ENCODE results near the gene TRMT6. TPM values are rescaled to one million over a fixed set of nuclear protein-coding genes. Genes with fewer than 3 reads are reported as not detected.

Gene TRMT6
- total RNA-seq, 1 donor from 2014 or later, result 15.8 TPM

GRCh38 chr20:5975778-5976177, 25.4 kb upstream of the TRMT6 start:
- TF ChIP-seq, protein P1, sequence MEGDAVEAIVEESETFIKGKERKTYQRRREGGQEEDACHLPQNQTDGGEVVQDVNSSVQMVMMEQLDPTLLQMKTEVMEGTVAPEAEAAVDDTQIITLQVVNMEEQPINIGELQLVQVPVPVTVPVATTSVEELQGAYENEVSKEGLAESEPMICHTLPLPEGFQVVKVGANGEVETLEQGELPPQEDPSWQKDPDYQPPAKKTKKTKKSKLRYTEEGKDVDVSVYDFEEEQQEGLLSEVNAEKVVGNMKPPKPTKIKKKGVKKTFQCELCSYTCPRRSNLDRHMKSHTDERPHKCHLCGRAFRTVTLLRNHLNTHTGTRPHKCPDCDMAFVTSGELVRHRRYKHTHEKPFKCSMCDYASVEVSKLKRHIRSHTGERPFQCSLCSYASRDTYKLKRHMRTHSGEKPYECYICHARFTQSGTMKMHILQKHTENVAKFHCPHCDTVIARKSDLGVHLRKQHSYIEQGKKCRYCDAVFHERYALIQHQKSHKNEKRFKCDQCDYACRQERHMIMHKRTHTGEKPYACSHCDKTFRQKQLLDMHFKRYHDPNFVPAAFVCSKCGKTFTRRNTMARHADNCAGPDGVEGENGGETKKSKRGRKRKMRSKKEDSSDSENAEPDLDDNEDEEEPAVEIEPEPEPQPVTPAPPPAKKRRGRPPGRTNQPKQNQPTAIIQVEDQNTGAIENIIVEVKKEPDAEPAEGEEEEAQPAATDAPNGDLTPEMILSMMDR (IDR thresholded peaks at IDR 0.05; ENCODE audit: insufficient read depth, low read length, severe bottlenecking), result no peak
- FAIRE-seq (no peak), DNase-seq (ENCODE audit: low read depth) (no peak)
- H3K27me3 ChIP-seq (ENCODE audit: control insufficient read depth, insufficient read depth, low read length), result no peaks in the 10 kb centered on the region
- H3K36me3 ChIP-seq (ENCODE audit: control insufficient read depth, insufficient read depth, low read length), result peaks cover 1% of the 10 kb centered on the region
- H3K4me3 ChIP-seq (ENCODE audit: low read depth, low read length), result no peak overlapping the region

- Histone ChIP-seq H3K36me3 (ENCODE audit: control insufficient read depth, insufficient read depth, low read length) (no peaks in the 10 kb centered on the region), H3K27me3 (ENCODE audit: control insufficient read depth, insufficient read depth, low read length) (no peaks in the 10 kb centered on the region), H3K4me3 (ENCODE audit: low read depth, low read length) (no peak overlapping the region)
- TF ChIP-seq, protein P1 (IDR thresholded peaks at IDR 0.05; ENCODE audit: insufficient read depth, low read length, severe bottlenecking), result no peak
- DNase-seq (ENCODE audit: low read depth) (peak; percentile 29), FAIRE-seq (no peak)
These were observed 24.2 kb upstream of the TRMT6 start for GRCh38 chr20:5974531-5974930.

DNA sequence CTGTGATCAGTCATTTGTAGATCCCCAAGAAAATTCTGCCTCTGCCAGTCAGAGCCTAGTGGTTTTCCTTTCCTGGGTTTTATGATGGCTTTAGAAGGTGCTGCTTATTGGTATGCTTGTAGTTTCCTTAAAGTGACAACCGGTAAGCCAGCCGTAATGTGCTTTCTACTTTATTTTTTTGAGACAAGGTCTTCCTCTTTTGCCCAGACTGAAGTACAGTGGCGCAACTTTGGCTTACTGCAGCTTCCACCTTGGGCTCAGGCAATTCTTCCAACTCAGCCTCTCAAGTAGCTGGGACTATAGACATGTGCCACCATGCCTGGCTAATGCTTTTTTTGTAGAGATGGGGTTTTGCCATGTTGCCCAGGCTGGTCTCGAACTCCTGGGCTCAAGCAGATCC, 23.6 kb upstream of the TRMT6 start:
- H3K36me3 ChIP-seq (ENCODE audit: control insufficient read depth, insufficient read depth, low read length), result no peaks in the 10 kb centered on the region
- peak; percentile 36 for FAIRE-seq
- no peaks in the 10 kb centered on the region for H3K27me3 ChIP-seq (ENCODE audit: control insufficient read depth, insufficient read depth, low read length)
- no peak overlapping the region for H3K4me3 ChIP-seq (ENCODE audit: low read depth, low read length)
- no peak for DNase-seq (ENCODE audit: low read depth)
- TF ChIP-seq, protein P1 (IDR thresholded peaks at IDR 0.05; ENCODE audit: insufficient read depth, low read length, severe bottlenecking), result no peak

GRCh38 chr20:5973172-5973571, 22.8 kb upstream of the TRMT6 start:
- Histone ChIP-seq H3K27me3 (ENCODE audit: control insufficient read depth, insufficient read depth, low read length) (no peaks in the 10 kb centered on the region), H3K4me3 (ENCODE audit: low read depth, low read length) (no peak overlapping the region), H3K36me3 (ENCODE audit: control insufficient read depth, insufficient read depth, low read length) (no peaks in the 10 kb centered on the region)
- DNase-seq (ENCODE audit: low read depth), result peak; percentile 99
- no peak for FAIRE-seq
- TF ChIP-seq, protein P1 (IDR thresholded peaks at IDR 0.05; ENCODE audit: insufficient read depth, low read length, severe bottlenecking), result no peak

DNA sequence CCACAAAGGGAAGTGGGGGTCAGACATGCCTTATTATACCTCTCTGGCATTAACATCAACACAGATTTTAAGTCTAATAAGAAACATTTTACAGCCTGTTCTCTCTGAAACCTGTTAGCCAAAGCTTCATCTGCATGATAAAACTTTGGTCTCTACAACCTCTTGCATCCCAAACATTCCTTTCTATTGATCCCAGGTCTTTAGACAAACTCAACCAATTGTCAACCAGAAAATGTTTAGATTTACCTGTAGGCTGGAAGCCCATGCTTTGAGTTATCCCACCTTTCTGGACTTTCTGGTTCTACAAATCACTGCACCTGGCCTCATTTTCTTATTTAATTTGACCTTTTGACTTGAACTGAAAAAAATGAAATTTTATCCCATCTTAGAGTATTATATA, 20.9 kb upstream of the TRMT6 start:
- TF ChIP-seq, protein P1 (IDR thresholded peaks at IDR 0.05; ENCODE audit: insufficient read depth, low read length, severe bottlenecking), result no peak
- Histone ChIP-seq H3K4me3 (ENCODE audit: low read depth, low read length) (no peak overlapping the region), H3K27me3 (ENCODE audit: control insufficient read depth, insufficient read depth, low read length) (no peaks in the 10 kb centered on the region), H3K36me3 (ENCODE audit: control insufficient read depth, insufficient read depth, low read length) (peaks cover 1% of the 10 kb centered on the region)
- FAIRE-seq, result no peak
- no peak for DNase-seq (ENCODE audit: low read depth)

- no peak for FAIRE-seq
- Histone ChIP-seq H3K27me3 (ENCODE audit: control insufficient read depth, insufficient read depth, low read length) (no peaks in the 10 kb centered on the region), H3K36me3 (ENCODE audit: control insufficient read depth, insufficient read depth, low read length) (peaks cover 1% of the 10 kb centered on the region), H3K4me3 (ENCODE audit: low read depth, low read length) (no peak overlapping the region)
- no peak for DNase-seq (ENCODE audit: low read depth)
- TF ChIP-seq, protein P1 (IDR thresholded peaks at IDR 0.05; ENCODE audit: insufficient read depth, low read length, severe bottlenecking), result no peak
These were observed 20.0 kb upstream of the TRMT6 start for GRCh38 chr20:5970381-5970780.

Data from bronchial epithelial cell (primary cell).